Measurements from ENCODE around the gene TSKS.

Gene TSKS

GRCh38 chr19:49793561-49793840 is 30.4 kb upstream of the TSKS start:
- DNase-seq = peak; percentile 5

- DNase-seq = no peak
These were observed 29.9 kb upstream of the TSKS start for GRCh38 chr19:49792829-49793560.

GRCh38 chr19:49791776-49792445 is 28.8 kb upstream of the TSKS start:
- no peak for DNase-seq

- no peak for DNase-seq
These were observed 27.8 kb upstream of the TSKS start for GRCh38 chr19:49790866-49791265.

- no peak for DNase-seq
These were observed 25.8 kb upstream of the TSKS start for GRCh38 chr19:49788857-49789256.

- DNase-seq = no peak
These were observed 24.6 kb upstream of the TSKS start for GRCh38 chr19:49787746-49788145.

GRCh38 chr19:49786376-49786820 is 23.3 kb upstream of the TSKS start:
- no peak for DNase-seq

GRCh38 chr19:49782515-49782914 is 19.4 kb upstream of the TSKS start:
- no peak for DNase-seq

- peak; percentile 7 for DNase-seq
These were observed 18.3 kb upstream of the TSKS start for GRCh38 chr19:49781394-49781793.

GRCh38 chr19:49780861-49781260 is 17.8 kb upstream of the TSKS start:
- no peak for DNase-seq

- peak; percentile 66 for DNase-seq
These were observed 16.8 kb upstream of the TSKS start for GRCh38 chr19:49779731-49780555.

- DNase-seq = no peak
These were observed 13.3 kb upstream of the TSKS start for GRCh38 chr19:49776371-49776764.

GRCh38 chr19:49775742-49776370 is 12.8 kb upstream of the TSKS start:
- no peak for DNase-seq

GRCh38 chr19:49774969-49775368 is 11.9 kb upstream of the TSKS start:
- no peak for DNase-seq

- no peak for DNase-seq
These were observed 10.7 kb upstream of the TSKS start for GRCh38 chr19:49773663-49774350.

GRCh38 chr19:49772850-49773432 is 9.8 kb upstream of the TSKS start:
- no peak for DNase-seq

GRCh38 chr19:49771674-49772139 is 8.6 kb upstream of the TSKS start:
- DNase-seq = no peak

- no peak for DNase-seq
These were observed 7.4 kb upstream of the TSKS start for GRCh38 chr19:49770529-49770928.

GRCh38 chr19:49767967-49768581 is 5.0 kb upstream of the TSKS start:
- no peak for DNase-seq

- peak; percentile 11 for DNase-seq
These were observed 4.3 kb upstream of the TSKS start for GRCh38 chr19:49767381-49767780.

GRCh38 chr19:49766930-49767299 is 3.8 kb upstream of the TSKS start, which contains the start of gene AP2A1:
TSS of gene AP2A1 (plus strand) at chr19:49767001. CDS start at chr19:49767134, 133 bp downstream.
- no peak for DNase-seq

Data from inflammatory macrophage treated with lipopolysaccharide for 4 hours (primary cell).